GM10248 (cell line): ENCODE measurements around the gene ANKZF1.

Source experiments
- CTCF ChIA-PET: fragments of 300-600 bp; sonication (Branson Sonifier 250); formaldehyde crosslinking; extraction: SDS; loops from one replicate; lab custom pipeline; 2021; ENCODE audit warnings: antibody characterized with exemption; lab: Yijun Ruan, JAX
- POLR2A ChIA-PET: fragments of 350-650 bp; sonication (Branson Sonifier 250); formaldehyde crosslinking; extraction: SDS; loops from one replicate; lab custom pipeline; 2020; ENCODE audit warnings: antibody characterized with exemption; lab: Yijun Ruan, JAX
- DNase-seq: peaks from one replicate; pipeline ENCODE4 v3.0.0; 2012; ENCODE audit errors: extremely low spot score
- CTCF ChIP-seq: IDR thresholded peaks from 2 replicates; pipeline ENCODE4 v1.5.1; 2012; ENCODE audit warnings: mild to moderate bottlenecking, low read depth; ENCODE audit errors: extremely low read depth, missing control alignments, control extremely low read depth

ANKZF1 gene

GRCh38 chr2:219282375-219282774 lies 52.8 kb downstream of the ANKZF1 start:
- ChIA-PET CTCF (interaction anchor here (1.2 to 16.0 kb wide), 5 partner anchors 9 to 123 kb away, joined by 3 to 336 read pairs (median 6); partner anchors contain the start of gene SLC23A3), POLR2A (interaction anchor here (2.0 to 2.2 kb wide), 2 partner anchors 12 to 28 kb away, joined by 5 to 8 read pairs; partner anchors contain the start of gene TUBA4A)
- no peak for TF ChIP-seq CTCF
- DNase-seq, result no peak

- CTCF ChIA-PET, result interaction anchor here (0.9 to 16.0 kb wide), 5 partner anchors 8 to 123 kb away, joined by 3 to 336 read pairs (median 6); partner anchors contain the start of gene SLC23A3
- POLR2A ChIA-PET, result interaction anchor here (2.0 kb wide), 1 partner anchor 29 kb away, joined by 8 read pairs; the partner anchor contains the start of gene TUBA4A
Observed at GRCh38 chr2:219282943-219283581, 53.5 kb downstream of the ANKZF1 start.

GRCh38 chr2:219284501-219285372 lies 55.1 kb downstream of the ANKZF1 start:
- CTCF ChIA-PET, result interaction anchor here (1.1 to 16.0 kb wide), 5 partner anchors 6 to 305 kb away, joined by 3 to 336 read pairs (median 4); no protein-coding TSS in a partner anchor
- no peak for TF ChIP-seq CTCF
- POLR2A ChIA-PET, result interaction anchor here (1.0 kb wide), 1 partner anchor 113 kb away, joined by 3 read pairs; no protein-coding TSS in a partner anchor

More at GRCh38 chr2:219282943-219283581, 53.5 kb downstream of the ANKZF1 start:
- TF ChIP-seq CTCF, result no peak
- DNase-seq, result no peak

GRCh38 chr2:219285373-219285735 lies 55.7 kb downstream of the ANKZF1 start:
- no peak for TF ChIP-seq CTCF
- ChIA-PET POLR2A (no interaction called here), CTCF (interaction anchor here (1.1 to 16.0 kb wide), 6 partner anchors 6 to 305 kb away, joined by 3 to 336 read pairs (median 12); partner anchors contain the start of gene DNAJB2)
- no peak for DNase-seq

More at GRCh38 chr2:219284501-219285372, 55.1 kb downstream of the ANKZF1 start:
- no peak for DNase-seq

- TF ChIP-seq CTCF, result no peak
- ChIA-PET CTCF (interaction anchor here (1.0 to 16.0 kb wide), 6 partner anchors 5 to 306 kb away, joined by 3 to 336 read pairs (median 12); partner anchors contain the start of gene DNAJB2), POLR2A (interaction anchor here (1.0 kb wide), 1 partner anchor 34 kb away, joined by 8 read pairs; no protein-coding TSS in a partner anchor)
- DNase-seq, result no peak
Observed at GRCh38 chr2:219285894-219286425, 56.4 kb downstream of the ANKZF1 start.
